T-helper 2 cell treated with Interferon-gamma antibody and Interleukin-4, amounts not matched to agents 100 ng/mL and 5 ng/mL, for 36 hours (primary cell): Measurements from ENCODE around the gene DIDO1. TPM values are rescaled to one million over a fixed set of nuclear protein-coding genes. Genes with fewer than 3 reads are reported as not detected.
"Not testable (repeated sequence)": the region's sequence is repeated elsewhere in the genome, so short reads cannot be mapped to it uniquely, and the experiment has no call there.

Experiments
- intact Hi-C: fragments of 100-400 bp; cut with micrococcal nuclease; formaldehyde crosslinking; loops from one replicate; pipeline ENCODE4 v1.15.1; 2023
- total RNA-seq: library from RNA; stranded (reverse); gene quantifications from 2 replicates; pipeline ENCODE4 v1.2.3, GENCODE V29; 2022

The DIDO1 gene
- total RNA-seq, 1 donor from 2014 or later = 72.8 TPM

GRCh38 chr20:62962891-62963613 is 36.7 kb upstream of the DIDO1 start:
- intact Hi-C loops = no loop called here

- intact Hi-C loops = no loop called here
These were observed 36.0 kb upstream of the DIDO1 start for GRCh38 chr20:62962221-62962879.

GRCh38 chr20:62961799-62962198 is 35.5 kb upstream of the DIDO1 start:
- intact Hi-C loops = no loop called here

- intact Hi-C loops = no loop called here
These were observed 35.0 kb upstream of the DIDO1 start for GRCh38 chr20:62961310-62961783.

- intact Hi-C loops = not testable (repeated sequence)
These were observed 34.4 kb upstream of the DIDO1 start for GRCh38 chr20:62960446-62961309.

- intact Hi-C loops = no loop called here
These were observed 33.7 kb upstream of the DIDO1 start for GRCh38 chr20:62959998-62960436.

DNA sequence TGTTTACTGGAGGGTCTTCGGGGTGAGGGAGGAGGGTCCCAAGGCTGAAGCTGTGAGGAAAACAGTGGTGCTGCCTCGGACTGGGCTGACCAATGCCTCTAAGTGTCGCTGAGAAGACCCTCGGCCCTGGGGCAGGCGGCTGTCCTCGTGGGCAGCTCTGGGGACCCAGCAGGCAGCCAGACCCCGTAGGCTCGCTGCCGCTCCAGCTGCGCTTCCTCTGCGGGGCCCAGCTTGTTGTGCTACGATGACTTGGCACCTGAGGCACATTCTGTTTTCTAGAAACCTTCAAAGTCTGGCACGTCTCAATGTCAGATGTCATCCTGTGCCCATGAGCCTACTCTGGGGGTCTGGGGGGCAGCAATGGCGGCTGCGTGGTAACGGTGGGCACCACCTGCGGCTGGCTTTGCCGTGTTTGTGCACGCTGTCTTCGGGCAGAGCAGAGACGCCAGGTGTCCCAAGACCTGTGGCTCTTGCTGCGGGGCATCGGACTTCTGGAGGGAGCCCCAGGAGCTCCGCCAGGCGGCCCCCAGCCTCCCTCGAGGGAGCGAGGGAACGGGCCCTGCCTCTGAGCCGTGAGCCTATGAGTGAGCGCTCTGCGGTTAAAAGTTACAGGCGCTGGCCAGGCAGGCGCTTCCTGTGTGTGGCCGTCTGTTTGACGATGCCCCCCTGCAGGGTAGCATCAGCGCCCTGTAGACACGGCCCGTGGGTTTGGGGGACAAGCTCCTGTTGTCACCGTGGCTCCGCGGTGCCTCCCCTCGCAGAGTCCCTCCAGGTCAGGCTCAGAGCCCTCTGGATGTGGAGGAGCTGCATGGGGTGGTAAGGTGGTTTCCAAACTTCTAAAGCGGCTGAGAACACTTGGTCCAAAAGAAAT is 33.0 kb upstream of the DIDO1 start:
- intact Hi-C loops = no loop called here

- intact Hi-C loops = no loop called here
These were observed 32.2 kb upstream of the DIDO1 start for GRCh38 chr20:62958388-62959100.

- intact Hi-C loops = no loop called here
These were observed 31.1 kb upstream of the DIDO1 start for GRCh38 chr20:62957136-62958117.

GRCh38 chr20:62956387-62957135 is 30.3 kb upstream of the DIDO1 start:
- intact Hi-C loops = no loop called here

GRCh38 chr20:62955519-62956386 is 29.4 kb upstream of the DIDO1 start:
- intact Hi-C loops = no loop called here

DNA sequence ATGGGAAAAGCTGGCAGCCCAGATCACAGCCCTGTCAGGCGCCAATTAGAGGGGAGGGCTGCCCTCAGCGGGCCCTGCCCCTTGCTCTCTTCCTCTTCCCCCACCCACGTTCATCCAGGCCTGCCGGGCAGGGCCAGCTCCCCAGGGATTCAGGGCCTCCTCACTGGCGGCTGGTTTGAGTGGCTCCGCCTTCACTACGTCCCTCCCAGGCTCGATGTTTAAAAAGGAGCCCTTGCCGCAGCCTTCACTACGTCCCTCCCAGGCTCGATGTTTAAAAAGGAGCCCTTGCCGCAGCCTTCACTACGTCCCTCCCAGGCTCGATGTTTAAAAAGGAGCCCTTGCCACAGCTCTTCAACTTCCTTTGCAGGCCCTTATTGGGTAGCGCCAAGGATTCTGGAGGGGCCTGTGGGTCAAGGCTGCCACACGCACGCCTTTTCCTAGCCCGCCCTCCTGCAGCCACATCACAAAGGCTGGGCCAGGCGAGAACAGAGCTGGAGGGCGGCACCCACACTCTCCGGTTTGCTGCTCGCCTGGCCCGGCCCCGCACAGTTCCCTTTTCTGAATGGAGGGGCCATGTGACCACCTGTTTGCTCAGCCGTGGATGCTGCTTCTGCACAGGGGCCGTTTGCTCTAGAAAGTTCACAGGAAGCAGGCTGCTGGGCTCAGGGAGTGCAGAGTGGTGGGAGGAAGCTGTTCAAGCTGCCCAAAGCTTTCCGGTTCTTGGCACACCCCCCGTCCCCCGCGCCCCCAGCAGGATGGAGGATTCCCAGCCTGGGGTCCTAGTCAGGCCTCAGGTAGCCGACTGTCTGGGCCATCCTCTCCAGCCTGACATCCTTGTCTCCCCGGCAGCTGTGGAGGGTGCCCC is 27.8 kb upstream of the DIDO1 start:
- intact Hi-C loops = loop anchor here (1.0 kb wide), 1 partner anchor 16 kb away; the partner anchor contains the start of gene GID8

DNA sequence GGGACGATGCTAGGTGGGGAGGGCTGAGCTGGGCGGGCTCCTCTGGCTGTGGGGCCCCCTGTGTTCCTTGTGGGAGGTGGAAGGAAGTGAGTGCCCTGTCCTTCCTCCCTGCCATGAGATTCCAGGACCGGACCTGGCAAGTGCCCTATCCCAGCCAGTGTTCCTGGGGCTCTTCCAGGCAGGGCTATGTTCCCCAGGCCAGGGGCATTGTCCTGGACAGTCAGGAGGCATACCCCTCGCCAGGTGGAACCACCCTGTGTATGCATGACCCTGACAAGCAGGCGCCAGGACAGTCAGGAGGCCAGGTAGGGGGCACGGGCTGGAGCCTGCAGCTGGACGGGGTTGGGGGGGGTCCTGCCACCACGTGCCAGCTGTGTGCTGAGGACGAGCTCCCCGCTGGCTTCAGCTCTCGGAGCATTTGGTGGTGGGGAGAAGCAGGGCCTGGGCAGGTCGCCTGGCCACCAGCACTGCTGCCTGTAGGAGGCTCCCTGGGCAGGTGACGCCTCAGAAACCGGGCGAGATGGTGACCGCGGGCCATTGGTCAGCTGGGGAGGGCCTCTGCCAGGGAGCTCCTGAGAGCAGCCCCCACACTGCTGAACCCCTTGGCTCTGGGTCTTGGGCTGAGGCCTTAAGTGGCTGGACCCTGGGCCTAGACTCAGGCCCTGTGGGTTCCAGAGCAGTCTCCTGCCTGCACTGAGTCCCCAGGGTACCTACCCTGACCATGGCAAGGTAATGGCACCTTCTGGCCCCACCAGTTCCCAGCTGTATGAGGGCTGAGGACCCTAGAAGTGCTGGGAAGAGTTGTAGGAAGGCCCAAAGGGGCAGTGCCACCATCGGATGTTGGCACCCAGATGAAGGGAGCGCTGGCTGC is 26.9 kb upstream of the DIDO1 start:
- intact Hi-C loops = no loop called here

DNA sequence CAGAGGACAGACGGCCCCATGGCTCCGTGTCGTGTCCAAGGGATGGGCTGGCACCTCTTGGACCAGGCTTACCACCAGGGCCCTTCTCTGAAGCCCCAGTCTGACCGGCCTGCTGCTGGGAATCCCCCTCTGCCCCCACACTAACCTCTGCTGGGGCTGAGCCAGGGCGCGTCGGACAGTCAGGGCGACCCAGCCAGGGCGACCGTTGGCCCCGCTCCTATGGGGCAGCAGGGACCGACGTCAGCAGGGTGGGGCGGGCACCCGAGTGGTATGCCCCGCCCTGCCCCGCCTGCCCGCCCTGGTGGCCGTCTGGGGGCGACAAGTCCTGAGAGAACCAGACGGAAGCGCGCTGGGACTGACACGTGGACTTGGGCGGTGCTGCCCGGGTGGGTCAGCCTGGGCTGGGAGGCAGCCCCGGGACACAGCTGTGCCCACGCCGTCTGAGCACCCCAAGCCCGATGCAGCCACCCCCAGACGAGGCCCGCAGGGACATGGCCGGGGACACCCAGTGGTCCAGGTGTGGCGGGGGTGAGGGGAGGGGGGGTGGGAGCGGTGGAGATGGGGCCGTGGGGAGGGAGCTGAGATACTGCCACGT is 26.2 kb upstream of the DIDO1 start, which contains the start of gene SLC17A9:
SLC17A9 (plus strand) TSS at position 337 of the 595 bp plus-strand sequence; CDS start at position 459, 122 bp downstream.
- intact Hi-C loops = no loop called here

GRCh38 chr20:62951896-62952372 is 25.6 kb upstream of the DIDO1 start:
- intact Hi-C loops = no loop called here
